HG02642 (cell line): Measurements from ENCODE around the gene STXBP6.
"Not testable (repeated sequence)": the region's sequence is repeated elsewhere in the genome, so short reads cannot be mapped to it uniquely, and the experiment has no call there.

Source experiments
- ATAC-seq: cut with Tn5 transposase; IDR thresholded peaks from one replicate; pipeline ENCODE4 v1.9.1; 2021; ENCODE audit warnings: mild to moderate bottlenecking; ENCODE audit not compliant: unreplicated experiment, poor library complexity

STXBP6 gene

GRCh38 chr14:24964048-24964447 lies 85.9 kb downstream of the STXBP6 start:
- no peak for ATAC-seq

GRCh38 chr14:24962118-24962517 lies 87.8 kb downstream of the STXBP6 start:
- not testable (repeated sequence) for ATAC-seq

GRCh38 chr14:24960816-24961215 lies 89.1 kb downstream of the STXBP6 start:
- no peak for ATAC-seq

GRCh38 chr14:24959791-24960331 lies 90.1 kb downstream of the STXBP6 start:
- ATAC-seq = peak; percentile 90

- no peak for ATAC-seq
These were observed 91.7 kb downstream of the STXBP6 start for GRCh38 chr14:24958271-24958670.

- ATAC-seq = no peak
These were observed 92.1 kb downstream of the STXBP6 start for GRCh38 chr14:24957814-24958213.

- no peak for ATAC-seq
These were observed 93.8 kb downstream of the STXBP6 start for GRCh38 chr14:24956104-24956503.

- ATAC-seq = peak; percentile 11
These were observed 95.3 kb downstream of the STXBP6 start for GRCh38 chr14:24954700-24955037.

GRCh38 chr14:24954037-24954699 lies 95.8 kb downstream of the STXBP6 start:
- peak; percentile 81 for ATAC-seq

- no peak for ATAC-seq
These were observed 96.9 kb downstream of the STXBP6 start for GRCh38 chr14:24952851-24953666.

GRCh38 chr14:24948261-24948847 lies 101.6 kb downstream of the STXBP6 start:
- ATAC-seq = no peak

- no peak for ATAC-seq
These were observed 102.8 kb downstream of the STXBP6 start for GRCh38 chr14:24947131-24947530.

- ATAC-seq = no peak
These were observed 105.1 kb downstream of the STXBP6 start for GRCh38 chr14:24944800-24945199.

- no peak for ATAC-seq
These were observed 106.9 kb downstream of the STXBP6 start for GRCh38 chr14:24943024-24943423.

GRCh38 chr14:24941719-24942118 lies 108.2 kb downstream of the STXBP6 start:
- peak; percentile 82 for ATAC-seq

GRCh38 chr14:24940213-24940783 lies 109.6 kb downstream of the STXBP6 start:
- ATAC-seq = no peak

- ATAC-seq = no peak
These were observed 111.4 kb downstream of the STXBP6 start for GRCh38 chr14:24938593-24938992.

GRCh38 chr14:24937300-24937699 lies 112.6 kb downstream of the STXBP6 start:
- no peak for ATAC-seq

- not testable (repeated sequence) for ATAC-seq
These were observed 113.2 kb downstream of the STXBP6 start for GRCh38 chr14:24936773-24937172.

- ATAC-seq = no peak
These were observed 114.2 kb downstream of the STXBP6 start for GRCh38 chr14:24935796-24936195.

- no peak for ATAC-seq
These were observed 121.5 kb downstream of the STXBP6 start for GRCh38 chr14:24928386-24928900.
